GM19324 (cell line): ENCODE data around the gene TST.

Source experiments
- ATAC-seq: cut with Tn5 transposase; IDR thresholded peaks from one replicate; pipeline ENCODE4 v1.9.1; 2021; ENCODE audit warnings: mild to moderate bottlenecking, moderate library complexity; ENCODE audit not compliant: unreplicated experiment, low FRiP score

TST gene

DNA sequence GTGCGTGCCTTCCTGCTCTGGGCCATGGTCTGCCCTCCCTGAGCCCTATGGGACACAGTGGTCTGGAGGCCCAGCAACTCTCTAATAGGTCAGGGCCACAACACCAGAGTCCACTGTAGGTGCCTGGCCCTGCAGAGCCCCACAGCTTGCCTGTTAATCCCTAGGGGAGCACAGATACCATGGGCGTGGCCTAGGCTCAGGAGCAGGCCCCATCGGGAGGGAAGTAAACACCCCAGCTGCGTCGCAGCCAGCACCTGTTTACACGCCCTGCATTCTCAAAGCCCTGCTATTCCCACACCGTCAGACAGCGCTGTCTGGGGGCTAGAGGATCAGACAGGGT lies 34.8 kb upstream of the TST start:
- no peak for ATAC-seq

DNA sequence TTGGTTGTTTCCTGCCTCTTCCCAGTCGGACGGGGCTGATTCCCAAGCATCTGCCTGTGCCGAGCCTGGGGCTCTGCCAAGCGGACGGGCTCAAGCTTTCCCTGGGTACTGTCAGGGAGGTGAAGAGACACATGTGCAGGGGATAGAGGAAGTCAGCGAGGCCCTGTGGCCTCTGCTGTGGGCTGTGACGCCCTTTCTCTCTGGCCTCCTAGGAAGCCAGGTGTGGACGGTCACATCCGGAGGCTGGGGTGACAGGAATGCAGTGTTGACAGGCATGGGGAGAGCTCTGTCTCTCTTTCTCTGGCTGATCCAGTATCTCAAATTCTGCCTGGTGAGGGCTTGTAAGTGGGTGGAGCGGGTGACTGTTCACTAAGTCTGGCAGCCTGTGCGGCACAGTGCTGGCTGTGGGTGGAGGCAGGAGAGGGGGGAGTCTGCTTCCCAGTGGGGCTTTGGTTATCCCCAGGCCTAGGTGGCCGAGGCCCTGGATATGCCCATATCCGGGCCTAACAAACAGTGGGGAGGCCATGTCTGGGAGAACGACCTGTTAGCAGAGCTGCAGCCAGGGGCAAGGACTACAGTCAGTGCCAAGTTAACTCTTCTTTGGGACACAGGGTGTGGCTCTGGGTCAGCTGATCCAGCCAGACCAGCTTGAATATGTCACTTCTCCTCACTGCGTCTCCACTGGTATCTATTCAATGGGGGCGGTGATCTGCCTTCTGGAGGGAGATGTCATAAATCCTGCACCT lies 34.2 kb upstream of the TST start:
- ATAC-seq: no peak

DNA sequence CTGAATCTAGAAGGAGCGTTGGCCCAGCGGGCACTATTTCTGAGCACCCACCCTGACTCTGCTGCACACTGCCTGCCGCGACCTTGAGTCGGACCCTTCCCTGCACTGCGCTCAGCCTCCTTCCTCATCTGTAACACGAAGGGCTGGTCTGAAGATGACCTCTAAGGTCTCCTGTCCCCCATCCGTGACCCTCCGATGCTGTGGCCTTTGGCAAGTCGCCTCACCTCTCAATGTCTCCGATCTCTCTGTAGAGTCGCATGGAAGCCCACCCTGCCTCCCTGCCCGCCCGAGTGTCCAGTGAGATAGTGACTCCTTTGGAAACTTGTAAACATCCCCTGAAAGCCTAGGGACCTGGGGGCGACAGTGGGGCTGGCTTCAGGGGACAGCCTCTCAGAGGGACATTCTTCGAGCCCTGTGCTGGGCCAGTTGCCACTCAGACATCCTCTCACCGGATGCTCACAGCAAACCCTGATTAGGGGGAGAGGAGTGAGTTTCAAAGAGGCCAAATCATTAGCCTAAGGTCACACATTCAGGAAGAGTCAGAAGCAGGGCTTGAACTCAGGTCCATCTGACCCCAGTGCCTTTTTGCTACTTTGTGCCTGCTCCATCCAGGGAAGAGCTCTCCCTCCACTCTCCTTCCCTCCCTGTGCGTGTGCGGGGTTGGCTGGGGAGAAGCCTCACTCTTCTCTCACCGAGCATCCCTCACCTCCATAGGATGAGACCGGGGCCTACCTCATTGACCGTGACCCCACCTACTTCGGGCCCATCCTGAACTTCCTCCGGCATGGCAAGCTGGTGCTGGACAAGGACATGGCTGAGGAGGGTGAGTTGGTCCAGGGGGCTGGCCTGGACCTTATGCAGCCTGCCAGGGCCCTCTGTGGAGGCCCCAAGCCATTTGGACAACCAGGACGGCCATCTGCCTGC lies 33.4 kb upstream of the TST start:
- no peak for ATAC-seq

DNA sequence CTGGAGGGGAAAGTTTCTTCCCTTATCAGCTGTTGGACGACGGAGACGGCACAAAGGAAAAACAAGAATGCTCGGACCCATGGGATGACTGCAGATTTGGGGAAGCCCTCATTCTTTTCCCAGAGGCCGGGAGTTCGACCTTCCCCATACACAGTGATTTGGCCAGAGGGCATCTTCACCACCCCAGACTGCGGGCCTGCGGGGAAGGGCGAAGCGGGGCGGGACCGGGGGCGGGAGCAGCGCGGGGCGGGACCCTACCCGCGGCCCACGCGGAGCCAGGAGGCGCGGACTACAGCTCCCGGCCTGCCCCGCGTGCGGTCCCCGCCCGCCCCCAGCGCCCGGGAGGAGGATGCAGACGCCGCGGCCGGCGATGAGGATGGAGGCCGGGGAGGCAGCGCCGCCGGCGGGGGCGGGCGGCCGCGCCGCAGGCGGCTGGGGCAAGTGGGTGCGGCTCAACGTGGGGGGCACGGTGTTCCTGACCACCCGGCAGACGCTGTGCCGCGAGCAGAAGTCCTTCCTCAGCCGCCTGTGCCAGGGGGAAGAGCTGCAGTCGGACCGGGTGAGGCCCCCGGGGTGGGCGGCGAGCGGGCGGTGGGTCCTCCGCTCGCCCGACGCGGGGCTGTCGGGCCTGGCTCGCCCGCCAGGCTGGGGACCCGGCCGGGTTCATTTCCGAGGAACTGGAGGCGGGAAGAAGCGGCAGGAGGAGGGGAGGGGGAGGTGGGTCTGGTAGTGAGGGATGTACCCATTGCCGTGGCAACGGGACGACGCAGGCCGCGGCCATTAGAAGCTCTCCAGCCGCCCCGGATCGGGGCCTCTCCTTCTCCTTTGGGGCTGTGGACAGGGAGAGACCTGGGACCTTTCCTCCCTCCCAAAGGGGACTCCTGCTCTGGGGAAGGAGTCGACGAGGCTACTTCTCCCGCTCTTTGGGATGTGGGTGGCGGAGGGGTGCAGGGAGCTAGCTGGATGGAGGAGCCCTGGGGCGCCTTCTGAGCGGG lies 32.4 kb upstream of the TST start, which contains the start of gene KCTD17:
Gene KCTD17, plus strand, starts transcription at position 352 of the 995 bp plus-strand sequence. Its CDS starts 19 bp downstream, at position 371.
- no peak for ATAC-seq

DNA sequence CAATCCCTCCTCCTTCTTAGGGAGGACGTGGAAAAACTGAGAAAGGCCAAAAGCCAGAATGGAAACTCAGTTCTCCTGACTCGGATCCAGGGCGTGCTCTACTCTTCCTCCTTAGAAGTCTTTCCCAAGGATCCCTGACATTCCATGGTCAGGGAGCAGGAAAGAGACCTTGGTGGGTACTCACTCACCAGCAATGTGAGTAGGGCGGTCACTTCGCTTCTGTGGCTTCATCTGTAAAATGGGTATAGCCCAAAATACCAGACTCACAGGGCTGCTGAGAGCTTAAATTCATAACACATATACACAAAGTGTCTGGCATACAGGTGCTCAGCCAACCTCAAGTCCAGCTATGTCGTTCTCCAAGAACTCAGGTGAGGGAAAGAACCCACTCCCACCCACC lies 31.7 kb upstream of the TST start:
- ATAC-seq: no peak

DNA sequence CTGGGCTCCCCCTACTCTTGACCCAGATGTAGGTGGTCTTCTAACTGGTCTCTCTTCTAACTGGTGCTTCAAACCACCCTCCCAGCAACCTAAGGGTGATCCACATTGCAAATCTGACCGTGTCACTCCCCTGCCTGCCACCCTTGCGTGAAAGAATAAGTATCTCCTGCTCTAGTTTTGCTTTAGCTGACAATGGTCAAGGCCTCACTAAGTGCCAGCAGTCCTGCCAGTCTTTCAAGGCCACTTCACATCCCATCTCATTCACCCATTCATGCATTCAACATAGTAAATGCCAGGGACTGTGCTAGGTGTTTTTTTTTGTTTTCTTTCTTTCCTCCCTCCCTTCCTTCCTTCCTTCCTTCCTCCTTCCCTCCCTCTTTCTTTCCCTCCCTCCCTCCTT lies 30.0 kb upstream of the TST start:
- ATAC-seq: no peak

DNA sequence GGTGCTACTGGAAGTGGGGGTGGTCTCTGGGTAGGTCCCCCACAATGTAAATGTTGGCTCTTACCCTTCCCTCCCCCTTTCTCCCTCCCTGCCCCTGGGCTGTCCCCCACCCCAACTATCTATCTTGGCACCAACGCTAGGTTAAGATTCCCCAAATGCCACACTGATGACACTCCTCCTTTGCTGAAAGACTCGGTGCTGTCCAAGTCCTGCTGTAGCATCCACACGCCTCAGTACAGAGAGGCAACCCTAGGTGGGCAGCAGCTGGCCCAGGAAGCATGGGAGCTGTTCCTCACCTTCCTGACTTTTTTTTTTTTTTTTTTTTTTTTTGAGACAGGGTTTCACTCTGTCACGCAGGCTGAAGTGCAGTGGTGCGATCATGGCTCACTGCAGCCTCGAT lies 28.9 kb upstream of the TST start:
- ATAC-seq: no peak

DNA sequence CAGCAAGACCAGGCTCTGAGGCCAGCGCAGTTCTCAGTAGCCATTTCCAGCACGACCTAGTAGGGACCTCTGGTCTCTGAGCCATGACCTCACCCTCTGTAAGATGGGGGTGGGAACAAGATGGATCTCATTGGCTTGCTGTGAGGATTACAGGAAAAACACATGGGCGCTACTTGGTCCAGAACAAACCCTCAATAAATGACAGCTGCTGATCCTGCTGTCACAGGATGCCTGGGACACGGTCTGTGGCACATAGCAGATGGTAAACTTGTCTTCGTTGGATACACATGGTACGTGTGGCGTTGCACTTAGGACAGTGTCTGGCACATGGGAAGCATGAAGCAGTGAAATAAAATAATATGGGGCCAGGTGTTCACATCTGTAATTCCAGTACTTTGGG lies 27.8 kb upstream of the TST start:
- ATAC-seq: no peak

DNA sequence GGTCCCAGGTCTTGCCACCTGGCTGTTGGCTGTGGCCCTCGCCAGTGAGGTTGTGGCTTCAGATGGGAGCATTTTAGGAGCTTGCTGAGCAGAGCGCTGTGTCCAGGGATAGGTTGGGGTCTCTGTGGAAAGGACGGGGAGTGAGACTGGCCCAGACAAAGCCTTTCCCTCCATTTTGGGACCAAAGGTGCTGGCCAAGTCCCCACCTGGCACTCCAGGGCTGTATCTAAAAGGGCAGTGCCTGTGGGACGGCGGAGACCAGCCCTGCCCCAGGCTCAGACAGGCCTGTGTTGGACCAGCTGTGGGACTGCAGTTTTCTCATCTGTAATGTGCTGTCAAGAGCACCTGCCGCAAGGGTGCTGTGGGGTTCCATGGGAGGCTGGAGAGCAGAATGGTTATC lies 27.3 kb upstream of the TST start:
- ATAC-seq: no peak

DNA sequence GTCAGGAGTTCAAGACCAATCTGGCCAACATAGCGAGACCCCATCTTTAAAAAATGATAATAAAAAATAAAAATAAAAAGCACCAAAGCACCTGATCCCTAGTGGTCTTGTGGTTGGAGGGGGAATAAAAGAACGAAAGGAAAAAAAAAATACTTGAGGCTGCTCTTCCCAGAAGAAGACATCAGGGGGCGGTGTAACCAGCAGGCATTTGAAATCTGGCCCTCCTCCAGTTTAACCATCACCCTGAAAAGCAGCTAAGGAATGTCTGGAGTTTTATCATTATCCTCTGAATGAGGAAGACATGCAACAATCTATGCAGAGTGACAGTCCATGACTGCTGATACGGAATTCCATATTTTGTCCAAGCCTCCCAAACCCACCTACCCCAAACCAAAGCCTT lies 26.7 kb upstream of the TST start:
- ATAC-seq: no peak

DNA sequence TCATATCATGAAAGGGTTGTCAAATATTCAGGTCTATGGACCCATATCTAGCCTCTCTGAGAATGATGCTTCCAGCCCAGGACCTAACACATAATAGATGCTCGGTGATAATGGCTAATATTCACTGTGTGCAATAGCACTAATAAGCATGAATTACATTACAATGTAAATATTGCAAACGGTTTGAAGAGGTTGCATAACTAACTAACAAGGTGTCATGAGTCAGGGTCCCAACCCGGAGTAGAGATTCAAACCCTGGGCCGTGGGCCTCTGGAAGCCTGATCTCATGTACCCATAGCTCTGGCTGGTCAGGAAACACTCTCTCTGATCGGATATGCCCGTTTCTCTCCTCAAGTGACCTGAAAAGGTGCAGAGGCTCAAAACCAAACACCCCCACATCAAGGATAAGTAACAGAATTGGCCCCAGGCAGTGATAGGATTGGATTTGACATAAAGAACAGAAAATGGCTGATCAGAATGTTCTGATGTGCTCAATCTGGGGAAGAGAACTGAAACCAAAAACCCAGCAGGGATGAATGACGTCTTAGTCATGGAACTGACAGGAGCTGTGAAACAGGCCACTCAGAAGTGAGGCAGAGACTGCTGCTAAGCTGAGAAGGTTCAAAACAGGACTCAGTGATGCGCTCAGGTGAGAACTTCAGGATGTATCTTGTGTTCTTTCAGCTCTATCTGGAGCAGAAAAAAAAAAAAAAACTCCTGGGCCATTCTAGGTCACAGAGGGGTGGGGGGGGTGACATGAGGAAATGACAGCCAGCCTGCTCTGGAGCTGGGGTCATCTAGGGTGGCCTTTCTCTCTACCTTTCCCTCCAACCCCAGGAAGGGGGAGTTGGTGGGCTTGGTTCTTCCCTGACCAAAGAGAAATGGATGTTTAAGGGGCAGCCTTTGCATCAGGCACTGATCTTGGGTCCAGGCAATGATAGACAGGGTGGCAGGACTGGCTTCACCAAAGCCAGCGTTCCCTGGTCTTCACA lies 25.7 kb upstream of the TST start:
- ATAC-seq: no peak

DNA sequence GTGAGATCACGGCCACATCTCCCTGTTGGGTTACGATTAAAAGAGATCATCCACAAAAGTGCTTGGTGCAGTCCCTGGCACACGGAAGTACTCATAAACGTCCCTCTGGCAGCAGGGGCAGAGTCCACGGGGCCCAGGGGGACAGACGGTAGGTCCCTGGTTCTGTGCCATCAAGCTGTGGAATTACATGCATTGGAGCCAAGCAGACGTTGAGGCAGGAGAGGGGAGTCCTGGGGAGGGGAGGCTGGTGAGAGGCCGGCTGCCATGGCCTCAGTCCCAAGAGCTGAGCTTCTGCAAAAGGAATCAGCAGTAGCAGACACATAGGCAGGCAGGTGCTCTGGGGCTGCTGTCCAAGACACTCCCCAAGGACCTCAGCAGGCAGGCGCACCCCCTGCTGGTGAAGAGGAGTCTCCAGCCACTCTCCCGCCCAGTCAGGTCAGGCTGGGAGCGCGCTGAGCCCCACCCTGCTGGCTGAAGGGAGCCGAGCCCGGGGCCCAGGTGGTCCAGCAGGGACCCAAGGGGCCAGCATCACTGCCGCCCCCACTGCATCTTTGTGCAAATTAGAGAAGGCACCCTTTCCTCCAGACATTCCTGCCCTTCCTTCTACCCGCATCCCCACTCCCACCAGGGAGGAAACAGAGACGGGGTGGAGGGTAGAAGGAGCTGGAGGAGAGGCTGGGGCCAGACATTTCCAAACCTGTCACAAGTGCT lies 24.7 kb upstream of the TST start:
- peak; percentile 65 for ATAC-seq

DNA sequence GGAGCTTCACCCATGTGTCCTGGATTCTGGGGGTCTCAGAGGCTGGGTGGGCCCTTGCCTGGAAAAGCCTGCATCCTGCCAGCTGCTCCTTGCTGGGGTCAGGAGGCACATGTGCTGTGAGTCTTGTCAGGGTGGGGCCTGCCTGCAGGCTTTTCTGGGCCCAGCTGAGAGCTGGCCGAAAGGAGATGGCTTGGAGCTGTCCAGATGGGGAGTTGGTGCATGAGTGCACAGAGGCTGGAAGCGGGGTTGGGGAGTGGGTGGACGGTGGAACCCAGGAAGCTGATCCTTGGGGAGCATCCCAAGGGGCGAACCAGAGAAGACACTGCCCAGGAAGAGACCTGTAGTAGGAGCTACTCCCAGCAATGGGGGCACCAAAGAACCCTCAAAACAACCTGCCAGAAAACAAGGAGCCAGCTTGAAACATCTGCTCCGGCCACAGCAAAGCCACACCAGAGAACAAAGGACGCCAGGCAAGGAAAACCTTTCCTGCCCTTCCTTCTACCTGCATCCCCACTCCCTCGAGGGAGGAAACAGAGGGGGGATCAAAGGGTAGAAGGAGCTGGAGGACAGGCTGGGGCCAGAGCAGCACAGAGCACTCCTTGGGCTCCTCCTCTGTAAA lies 24.1 kb upstream of the TST start:
- no peak for ATAC-seq

DNA sequence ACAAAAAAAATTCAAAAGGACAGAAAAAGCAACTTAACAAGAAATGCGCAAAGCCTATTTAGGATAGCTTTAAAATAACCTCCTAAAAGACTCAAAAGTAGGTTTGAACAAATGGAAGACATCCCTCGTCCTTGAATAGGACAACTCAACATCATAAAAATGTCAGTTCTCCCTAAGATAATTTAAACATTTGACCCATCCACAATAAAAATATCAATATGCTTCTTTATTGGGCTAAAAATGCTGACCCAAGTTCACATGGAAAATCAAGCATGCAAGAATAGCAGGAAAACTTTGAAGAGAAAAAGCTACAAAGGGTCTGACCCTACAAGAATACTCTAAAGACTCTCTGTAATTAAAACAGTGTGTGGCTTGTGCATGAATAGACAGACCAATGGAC lies 20.2 kb upstream of the TST start:
- ATAC-seq: no peak

DNA sequence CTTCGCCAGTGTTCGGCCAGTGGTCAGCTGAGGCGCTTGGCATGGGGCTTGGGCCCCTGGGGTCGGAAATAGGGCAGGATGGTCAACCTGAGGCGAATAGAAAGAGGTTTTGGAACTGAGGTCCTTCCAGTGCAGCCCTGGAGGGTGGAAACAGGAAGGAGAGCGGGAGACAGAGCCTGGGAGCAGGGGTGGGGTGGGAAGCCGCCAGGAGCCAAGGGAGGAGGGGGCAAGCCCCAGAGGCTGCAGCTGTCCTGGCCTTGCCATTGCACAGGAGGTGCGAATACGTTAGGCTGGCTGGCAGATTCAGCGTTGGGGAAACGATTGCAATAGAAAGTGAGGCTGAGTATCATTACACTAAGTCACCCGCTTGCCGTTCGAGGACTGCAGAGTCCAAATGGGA lies 18.4 kb upstream of the TST start:
- ATAC-seq: no peak

DNA sequence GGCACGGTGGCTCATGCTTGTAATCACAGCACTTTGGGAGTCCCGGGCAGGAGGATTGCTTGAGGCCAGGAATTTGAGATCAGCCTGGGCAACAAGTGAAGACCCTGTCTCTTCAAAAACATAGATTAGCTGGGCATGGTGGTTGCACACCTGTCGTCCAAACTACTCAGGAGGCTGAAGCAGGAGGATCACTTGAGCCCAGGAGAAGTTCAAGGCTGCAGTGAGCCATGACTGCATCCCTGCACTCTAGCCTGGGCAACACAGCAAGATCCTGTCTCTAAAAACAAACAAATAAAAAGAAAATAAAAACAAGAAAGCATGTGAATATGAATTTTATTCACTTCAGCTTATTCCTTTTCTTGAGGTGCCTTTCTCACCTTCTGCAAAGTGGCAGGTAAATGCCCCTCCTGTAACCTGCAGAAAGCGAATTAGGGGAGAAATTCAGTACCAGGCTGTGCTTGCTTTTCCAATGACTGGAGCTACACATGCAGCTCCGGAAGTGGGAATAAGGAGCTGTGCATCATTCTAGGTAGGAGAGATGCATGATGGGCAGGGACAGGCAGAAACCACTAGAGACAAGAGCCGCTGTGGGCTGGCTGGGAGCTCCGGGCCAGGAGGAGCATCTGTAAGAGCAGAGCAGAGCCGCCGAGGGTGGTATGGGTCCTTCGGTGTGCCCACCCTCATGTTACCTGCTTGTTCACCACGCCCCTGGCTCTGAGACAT lies 17.6 kb upstream of the TST start:
- no peak for ATAC-seq

DNA sequence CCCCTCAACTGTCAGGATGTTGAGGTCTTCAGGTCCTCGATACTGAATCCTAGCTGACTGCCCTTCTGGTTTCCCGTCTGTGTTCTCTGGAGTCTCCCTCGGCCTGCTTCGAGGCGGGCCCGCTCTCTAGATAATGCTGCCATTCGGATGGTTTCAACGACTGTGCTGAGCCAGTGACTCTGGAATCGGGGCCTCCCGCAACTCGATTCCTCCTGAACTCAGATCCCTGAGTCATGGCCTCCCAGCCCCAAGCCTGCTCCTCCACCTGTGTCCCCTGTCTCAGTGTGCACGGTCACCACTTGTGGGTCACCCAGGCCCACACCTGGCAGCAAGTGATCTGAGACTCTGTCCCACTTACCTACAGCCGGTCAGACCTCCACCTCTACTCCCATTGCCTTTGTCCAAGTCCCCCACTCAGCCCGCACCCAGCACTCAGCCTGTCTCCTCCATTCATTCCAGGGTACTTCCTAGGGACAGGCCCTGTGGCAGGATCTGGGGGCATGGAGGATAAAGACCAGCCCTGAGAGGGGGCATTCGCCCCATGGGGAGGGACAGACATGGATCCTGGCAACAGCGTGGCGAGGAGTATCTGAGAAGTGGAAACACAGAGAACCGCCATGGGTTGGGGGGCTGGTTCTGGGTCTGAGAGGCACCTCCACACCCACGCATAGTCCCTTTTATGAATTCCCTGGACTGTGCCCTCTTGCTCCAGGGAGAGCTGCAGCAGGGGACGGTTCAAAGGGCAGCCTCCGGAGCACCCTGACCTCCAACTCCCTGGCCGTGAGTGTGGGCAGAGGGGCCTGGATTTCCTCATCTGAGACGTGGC lies 14.6 kb upstream of the TST start:
- no peak for ATAC-seq
